Islet of Langerhans (tissue), 1 donor: Measurements from ENCODE around the gene PTCSC3.
"Not testable (repeated sequence)": the region's sequence is repeated elsewhere in the genome, so short reads cannot be mapped to it uniquely, and the experiment has no call there.

Experiments used
- FAIRE-seq: peaks from one replicate; lab custom pipeline; 2011; peaks lifted over from hg19 to GRCh38; lab: Jason Lieb, UNC

Gene PTCSC3

DNA sequence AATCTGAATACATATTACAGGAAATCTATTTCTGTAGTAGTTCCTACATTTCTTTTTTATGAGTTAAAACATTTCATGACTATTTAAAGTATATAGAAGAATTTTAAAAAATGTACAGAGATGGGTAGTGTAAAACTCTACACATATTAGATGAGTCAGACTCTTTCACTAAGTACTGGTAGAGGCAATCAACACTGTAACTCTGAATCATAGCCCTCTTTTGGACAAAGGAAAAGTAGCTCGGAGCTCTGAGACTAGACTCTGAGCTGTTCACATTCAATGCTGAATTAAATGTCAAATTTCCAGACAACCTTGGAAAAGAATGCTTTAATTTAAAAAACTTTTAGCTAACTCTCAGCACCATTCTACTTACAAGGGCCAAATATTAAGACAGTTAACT, 3.4 kb downstream of the PTCSC3 start:
- FAIRE-seq, result no peak

DNA sequence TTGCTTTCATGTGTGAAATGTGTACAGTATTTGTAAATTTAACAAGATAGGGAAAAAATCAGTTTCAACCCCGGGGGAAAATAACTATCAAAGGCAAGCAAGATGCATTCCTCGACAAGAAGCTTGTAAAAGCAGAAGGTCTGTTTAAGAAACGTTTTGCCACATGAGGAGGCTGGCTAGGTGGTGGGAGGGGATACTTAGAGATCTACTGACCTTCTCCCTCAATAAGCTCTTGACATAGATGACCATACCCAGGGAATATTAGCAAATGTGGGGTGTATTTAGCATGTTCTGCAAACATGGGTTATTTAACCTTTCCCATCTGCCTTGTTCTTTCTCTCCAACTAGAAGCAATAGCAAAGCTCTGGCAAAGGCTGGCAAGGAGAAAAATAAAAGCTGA, 4.9 kb downstream of the PTCSC3 start:
- no peak for FAIRE-seq

DNA sequence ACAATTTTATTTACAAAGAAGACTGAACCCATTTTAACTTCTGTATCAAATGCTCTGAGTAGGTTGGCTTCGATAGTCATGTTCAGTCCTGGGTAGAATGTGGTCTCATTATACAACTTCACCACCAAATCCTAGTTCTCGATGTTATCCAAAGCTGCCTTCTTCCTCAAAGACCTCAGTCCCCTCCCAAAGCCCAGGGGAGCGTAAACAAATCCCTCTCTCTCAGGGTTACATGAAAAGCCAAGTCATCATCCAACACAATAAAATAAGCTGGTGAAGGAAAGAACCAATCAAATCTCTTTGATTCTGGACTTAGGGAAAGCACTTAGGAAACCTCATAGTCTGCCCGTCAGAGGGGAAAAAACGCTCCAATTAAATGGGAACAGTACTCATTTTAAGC, 9.1 kb downstream of the PTCSC3 start:
- no peak for FAIRE-seq

DNA sequence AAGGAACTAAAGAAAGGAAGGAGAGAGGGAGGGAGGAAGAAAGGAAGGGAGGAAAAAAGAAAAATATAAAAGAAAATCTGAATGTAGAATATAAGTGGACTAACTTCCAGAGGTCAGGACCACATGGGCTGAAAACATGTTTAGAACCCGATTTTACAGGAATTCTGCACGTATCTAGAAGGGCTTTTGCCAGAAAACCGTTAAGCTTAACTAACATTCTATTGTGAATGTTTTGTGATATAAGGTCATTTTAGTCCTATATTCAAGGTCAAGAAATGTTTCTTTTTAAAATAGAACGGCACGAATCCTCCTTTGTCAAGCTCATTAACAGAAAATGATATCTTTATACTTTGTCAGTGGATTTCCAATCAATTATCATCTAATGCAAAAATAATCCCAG, 13.1 kb downstream of the PTCSC3 start:
- FAIRE-seq, result no peak

DNA sequence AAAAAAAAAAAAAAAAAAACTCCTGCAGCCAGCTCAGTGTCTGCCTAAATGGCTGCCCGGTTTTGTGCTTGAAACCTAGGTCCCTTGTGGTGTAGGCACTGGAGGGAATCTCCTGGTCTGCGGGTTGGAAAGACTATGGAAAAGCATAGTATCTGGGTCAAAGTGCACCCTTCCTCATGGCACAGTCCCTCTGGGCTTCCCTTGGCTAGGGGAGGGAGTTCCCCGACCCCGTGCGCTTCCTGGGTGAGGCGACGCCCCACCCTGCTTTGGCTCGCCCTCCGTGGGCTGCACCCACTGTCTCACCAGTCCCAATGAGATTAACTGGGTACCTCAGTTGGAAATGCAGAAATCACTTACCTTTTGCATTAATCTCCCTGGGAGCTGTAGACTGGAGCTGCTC, 14.3 kb downstream of the PTCSC3 start:
- no peak for FAIRE-seq

DNA sequence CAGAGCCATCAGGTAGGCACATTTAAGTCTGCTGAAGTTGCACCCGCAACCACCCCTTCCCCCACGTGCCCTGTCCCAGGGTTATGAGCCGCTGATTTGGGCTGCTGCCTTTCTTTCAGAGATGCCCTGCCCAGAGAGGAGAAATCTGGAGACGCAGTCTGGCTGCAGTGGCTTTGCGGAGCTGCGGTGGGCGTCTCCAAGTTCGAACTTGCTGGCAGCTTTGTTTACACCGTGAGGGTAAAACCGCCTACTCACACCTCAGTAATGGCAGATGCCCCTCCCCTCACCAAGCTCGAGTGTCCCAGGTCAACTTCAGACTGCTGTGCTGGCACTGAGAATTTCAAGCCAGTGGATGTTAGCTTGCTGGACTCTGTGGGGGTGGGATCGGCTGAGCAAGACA, 14.7 kb downstream of the PTCSC3 start:
- FAIRE-seq, result no peak

DNA sequence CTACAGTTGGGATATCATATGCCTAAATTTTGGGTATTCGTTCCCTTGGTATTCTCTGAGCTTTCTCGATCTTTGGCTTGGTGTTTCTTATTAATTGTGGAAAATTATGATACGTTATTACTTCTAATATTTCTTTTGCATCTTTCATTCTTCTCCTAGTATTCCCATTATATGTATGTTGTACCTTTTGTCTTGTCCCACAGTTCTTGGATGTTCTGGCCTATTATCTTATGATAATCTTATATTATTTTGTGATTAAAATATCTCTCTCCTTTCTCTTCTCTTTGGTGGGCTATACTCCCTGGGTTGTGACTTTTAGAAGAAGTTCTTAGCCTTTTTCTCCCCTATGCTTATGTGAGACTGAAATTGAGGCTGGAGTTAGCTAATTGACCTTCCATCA, 25.2 kb downstream of the PTCSC3 start:
- FAIRE-seq, result no peak

DNA sequence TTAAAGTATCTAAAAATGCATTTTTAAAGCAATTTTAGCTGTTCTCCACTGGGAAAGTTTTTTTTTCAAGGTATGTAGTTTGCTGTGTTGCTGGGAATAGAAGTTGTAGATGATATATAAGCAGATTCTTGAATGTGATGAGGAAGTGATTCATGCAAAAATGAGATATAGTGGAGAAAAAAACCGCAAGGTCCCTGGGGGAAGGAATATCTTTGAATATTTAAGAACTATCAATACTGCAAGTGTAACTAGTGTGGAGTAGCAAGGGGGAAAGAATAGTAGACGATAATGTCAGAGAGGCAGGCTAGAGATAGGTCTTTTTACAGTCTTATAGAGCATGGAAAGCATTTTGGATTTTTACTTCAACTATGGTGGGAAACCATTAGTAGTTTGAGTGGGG, 42.5 kb downstream of the PTCSC3 start:
- no peak for FAIRE-seq

DNA sequence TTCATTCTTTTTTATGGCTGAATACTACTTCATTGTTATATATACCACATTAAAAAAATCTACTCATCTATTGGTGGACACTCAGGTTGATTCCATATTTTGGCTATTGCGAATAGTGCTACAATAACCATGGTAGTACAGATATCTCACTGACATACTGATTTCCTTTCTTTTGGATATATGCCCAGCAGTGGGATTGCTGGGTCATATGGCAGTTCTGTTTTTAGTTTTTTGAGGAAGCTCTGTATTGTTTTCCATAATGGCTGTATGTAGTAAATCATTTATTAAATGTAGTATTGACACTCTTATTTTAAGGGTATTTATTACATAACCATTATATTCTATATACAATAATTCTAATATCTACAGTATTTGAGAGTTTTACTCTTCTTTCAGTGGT, 43.7 kb downstream of the PTCSC3 start:
- no peak for FAIRE-seq

DNA sequence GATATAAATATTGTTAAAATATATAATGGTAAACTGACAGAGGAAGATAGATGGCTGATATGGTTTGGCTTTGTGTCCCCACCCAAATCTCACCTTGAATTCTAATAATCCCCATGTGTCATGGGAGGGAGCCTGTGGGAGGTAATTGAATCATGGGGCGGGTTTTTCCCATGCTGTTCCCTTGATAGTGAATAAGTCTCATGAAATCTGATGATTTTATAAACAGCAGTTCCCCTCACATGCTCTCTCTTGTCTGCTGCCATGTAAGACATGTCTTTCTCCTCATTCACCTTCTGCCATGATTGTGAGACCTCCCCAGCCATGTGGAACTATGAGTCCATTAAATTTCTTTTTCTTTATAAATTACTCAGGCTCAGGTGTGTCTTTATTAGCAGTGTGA, 46.3 kb downstream of the PTCSC3 start:
- no peak for FAIRE-seq

DNA sequence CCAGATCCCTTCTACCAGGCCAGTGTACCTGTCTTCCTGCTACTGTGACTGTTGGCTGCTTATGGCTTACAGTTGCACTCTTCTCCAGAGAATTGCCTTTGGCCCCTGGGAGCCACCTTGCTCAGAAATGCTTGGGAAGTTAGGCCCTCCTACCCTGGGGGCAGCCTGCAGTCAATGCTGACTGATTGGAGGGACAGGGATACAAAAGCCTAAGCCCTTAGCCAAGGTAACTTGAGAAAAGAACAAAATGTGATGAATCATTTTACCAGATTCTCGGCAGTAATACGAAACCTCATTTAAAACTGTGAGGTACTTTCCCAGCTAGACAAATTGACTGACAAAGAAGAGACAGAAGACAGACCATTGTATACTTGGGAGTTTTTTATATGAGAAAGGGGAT, 47.3 kb downstream of the PTCSC3 start:
- no peak for FAIRE-seq

DNA sequence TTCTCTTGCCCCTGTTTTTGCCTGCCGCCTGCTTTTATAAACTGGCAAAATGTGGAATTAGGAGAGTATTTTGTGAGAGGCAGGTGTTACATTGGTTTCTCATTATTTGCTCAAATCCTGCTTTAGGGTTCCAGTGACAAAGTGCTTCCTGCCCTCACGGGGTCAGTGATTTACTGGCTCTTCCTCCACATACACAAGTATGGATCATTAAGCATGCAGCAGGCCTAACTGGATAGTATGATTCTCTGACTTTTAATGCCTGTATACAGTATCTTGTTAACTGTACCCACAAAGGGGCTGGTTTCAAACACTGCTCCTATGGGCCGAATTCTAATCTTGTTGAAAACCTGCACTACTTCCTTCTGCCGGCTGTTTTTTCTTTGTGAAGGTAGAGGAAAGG, 63.2 kb downstream of the PTCSC3 start:
- FAIRE-seq, result no peak

DNA sequence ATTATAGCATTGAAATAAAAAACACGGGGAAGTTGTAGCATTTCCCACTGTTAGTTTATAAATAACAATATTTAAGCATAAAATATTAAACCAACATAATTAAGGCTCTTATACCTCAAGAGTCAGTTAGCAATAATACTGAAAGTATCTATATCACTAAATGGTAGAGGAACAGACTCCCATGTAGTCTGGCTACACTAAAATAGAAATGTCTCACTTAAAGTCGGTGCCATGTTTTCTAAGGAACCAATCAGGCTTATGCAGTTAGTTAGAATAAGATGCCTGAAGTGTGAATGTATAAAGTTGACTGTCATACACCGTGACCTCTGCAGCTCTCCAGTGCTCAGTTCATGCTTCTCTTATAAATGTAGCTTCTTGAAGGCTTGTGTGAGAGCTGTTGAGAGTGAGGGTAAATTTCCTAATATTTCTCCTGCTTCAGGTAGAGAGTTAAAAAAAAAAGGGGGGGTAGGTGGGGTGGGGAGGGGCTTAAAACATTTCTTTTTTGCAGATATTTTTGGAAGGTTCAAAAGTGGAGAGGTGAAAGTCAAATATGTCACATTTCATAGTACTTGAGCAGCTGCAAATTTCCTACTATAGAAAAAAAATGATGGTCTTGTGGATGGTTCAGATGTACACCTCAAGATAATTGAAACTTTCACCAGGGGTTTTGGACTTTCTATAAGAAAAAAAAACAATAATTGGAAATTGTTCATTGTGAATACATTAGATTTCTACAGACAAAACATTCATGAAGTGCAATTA, 64.5 kb downstream of the PTCSC3 start:
- no peak for FAIRE-seq

DNA sequence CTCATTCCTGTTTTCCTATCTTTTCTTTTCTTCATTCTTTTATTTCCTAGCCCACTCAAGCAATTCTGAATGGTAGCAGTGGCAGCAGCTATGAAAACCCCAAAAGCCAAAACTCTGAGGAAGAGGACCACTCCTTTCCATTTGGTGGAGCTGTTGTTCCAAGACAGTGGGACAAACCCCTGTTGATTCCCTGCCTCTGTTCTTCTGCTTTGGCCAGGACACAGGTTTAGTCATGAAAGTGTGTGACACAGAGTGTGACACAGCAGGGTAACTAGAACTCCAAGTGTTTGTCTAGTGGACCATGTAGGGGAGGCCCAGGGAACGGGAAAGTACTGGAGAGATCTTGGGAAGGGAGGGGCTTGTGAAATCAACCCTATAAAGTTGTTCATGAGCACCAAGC, 71.1 kb downstream of the PTCSC3 start:
- FAIRE-seq, result no peak

DNA sequence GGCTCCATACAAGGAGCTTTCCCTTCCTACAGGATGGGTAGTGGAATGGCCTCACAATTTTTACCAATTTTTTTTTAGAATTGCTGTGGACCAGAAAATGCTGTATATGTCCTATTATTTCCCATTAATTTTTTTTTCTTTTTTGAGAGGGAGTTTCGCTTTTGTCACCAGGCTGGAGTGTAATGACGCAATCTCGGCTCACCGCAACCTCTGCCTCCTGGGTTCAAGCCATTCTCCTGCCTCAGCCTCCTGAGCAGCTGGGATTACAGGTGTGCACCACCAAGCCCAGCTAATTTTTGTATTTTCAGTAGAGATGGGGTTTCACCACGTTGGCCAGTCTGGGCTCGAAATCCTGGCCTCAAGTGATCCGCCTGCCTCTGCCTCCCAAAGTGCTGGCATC, 72.3 kb downstream of the PTCSC3 start:
- not testable (repeated sequence) for FAIRE-seq

DNA sequence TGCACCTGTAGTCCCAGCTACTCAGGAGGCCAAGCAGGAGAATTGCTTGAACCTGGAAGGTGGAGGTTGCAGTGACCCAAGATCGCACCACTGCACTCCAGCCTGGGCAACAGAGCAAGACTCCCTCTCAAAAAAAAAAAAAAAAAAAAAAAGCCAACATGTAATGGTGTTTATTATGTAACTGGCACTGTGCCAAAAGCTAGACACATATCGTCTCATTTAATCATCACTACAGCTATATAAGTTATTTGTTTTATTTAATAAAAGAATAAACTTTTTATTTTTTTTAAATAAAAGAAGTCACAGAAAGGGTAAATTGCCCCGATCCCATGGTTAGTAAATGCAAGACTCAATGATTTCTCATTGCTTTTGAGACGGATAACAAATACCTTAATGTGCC, 76.9 kb downstream of the PTCSC3 start:
- no peak for FAIRE-seq

DNA sequence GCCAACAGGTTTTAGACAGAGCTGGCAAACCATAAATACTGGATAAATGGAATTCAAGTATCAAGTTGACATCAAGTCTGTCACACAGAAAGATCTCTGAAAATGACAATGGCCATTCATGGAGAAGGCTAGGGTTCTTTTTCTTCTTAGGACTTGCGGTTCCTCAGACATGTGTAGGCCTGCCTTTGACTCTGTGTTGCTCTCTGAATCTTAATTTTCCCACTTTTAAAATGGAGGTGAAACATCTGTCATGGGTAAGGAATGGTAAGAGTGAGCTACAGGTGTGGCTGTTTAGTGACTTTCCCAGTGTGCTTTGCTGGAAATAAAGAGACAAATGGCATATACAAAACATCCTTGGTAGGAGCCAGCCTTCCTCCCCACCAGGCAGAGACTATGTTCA, 79.2 kb downstream of the PTCSC3 start:
- FAIRE-seq, result no peak

DNA sequence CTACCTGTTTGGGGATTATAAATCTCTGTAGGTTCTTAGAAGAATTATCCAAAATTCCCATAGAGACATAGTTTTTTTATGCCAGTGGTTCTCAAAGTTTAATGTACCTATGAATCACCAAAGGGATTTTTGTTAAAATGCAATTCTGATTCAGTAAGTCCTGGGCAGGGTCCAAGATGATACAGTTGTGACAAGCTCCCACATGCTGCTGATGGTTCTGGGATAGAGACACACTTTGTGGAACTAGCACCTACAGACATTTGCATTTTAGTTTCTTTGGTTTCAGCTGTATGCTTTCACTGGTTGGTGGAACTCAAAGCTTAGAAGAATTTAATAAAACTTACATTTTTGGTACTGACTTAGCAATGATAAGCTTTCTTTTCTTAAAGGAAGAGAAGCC, 80.4 kb downstream of the PTCSC3 start:
- FAIRE-seq, result no peak

DNA sequence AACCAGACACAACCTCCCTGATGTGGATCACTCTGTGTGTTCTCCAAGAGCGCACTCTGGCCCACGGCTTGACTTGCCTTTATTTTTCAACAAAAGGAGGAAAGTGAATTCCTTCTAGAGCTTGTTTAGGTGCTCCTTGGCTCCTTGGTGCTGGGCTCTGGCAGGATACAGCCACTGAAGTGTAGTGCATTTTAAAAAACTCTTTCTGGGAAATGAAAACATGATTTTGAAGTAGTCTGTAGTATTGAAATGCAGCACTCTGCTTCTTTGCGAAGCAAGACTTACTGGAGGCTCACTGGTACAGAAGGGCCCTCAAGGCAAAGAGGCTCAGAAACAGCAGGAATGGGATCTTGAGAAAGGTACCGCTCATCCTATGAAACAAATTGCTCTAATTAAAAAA, 81.6 kb downstream of the PTCSC3 start:
- FAIRE-seq, result no peak

DNA sequence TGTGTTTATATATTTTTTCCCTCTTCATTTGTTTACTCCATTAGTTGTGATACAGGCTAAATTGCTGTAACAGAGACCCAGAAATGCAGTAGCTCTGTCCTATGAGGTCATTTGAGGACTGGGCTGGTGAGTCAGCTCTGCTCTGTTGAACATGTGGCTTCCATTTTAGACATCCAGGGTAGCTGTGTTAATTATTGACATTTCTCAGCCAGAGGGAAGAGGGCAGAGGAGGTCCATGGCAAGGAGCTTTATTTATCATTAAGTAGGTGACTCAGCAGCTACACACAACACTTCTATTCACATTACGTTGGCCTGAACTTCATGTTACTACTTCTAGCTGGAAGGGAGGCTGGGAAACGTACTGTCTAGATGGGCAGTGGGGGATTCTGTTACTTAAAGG, 85.4 kb downstream of the PTCSC3 start:
- FAIRE-seq, result peak; percentile 99

DNA sequence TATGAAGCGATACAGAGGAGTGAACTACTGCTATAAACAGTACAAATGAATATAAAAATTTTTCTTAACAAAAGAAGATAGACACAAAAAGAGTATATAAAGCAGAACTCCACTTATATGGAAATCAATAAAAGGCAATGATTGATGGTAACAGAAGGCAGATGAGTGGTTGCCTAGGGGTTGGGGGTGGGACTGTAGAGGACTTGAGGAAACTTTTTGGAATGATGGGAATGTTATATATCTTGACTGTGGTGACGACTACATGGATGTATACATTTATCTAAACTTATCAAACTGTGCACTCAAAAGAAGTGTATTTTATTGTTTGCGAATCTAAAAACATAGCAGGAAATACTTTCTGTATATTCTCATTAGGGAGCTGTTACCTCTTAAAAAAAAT, 89.1 kb downstream of the PTCSC3 start:
- FAIRE-seq, result no peak

DNA sequence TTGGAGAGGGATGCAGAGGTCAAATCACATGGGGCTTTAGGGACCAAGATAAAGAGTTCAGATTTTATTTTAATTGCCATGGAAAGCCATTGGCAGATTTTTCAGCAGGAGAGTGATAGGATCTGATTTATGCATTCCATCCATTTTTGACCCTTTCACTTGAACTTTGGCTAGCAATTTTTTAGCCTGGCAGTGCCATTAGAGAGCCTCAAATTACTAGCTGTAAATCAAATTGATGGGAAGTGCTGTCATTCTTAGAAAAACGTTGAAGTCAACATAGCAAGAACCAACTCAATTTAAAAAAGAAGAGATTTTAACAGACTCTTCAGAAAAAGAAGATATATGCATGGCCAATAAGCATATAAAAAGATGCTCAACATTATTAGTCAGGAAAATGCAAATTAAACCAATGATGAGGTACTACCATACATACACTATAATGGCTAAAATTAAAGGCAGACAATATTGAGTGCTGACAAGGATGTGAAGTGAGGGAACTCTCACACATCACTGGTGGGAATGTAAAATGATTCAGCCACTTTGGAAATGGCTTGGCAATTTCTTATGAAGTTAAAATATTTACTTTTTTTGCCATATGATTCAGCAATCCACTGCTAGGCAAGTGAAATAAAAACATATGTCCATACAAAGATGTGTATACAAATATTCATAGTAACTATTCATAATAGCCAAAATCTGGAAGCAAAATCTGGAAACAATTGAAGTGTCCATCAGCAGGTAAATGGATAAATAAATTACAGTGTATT, 89.7 kb downstream of the PTCSC3 start:
- FAIRE-seq, result no peak

DNA sequence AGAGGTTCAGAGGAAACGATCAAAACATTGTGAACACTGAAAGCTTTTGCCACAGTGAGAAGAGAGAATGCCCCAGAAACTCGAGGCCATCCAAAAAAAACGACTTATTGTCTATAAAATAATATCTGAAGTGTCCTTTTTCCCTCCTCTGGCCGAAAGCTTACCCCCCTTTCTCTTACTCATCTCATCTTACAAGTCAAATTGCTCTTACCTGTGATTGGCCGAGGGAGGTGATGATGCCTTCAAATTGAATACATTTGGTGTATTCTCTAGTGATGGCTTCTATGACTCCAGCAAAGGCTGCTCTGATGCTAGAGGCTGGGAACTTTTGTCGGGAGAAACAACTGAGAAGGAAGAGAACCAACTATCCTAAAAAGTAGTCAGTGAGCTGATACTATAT, 90.7 kb downstream of the PTCSC3 start:
- FAIRE-seq, result no peak
